Stimulated activated CD4-positive, alpha-beta T cell treated with anti-CD3 and anti-CD28 coated beads, Interleukin-15, amount 100 ng/mL, for 48 hours (primary cell): ENCODE results near the gene SALL4.
"Not testable (repeated sequence)": the region's sequence is repeated elsewhere in the genome, so short reads cannot be mapped to it uniquely, and the experiment has no call there.

Experiments used
- DNase-seq, 2 donors: peaks; one replicate each; pipeline ENCODE4 v3.0.0-alpha.2; 2020; ENCODE audit warnings: low read depth in 2 of 2

Gene SALL4

GRCh38 chr20:51766994-51767866 lies 35.1 kb downstream of the SALL4 start:
- peak; percentile 20 to 29 for DNase-seq

GRCh38 chr20:51765381-51765780 lies 36.9 kb downstream of the SALL4 start:
- DNase-seq, result not testable (repeated sequence)

GRCh38 chr20:51763965-51764602 lies 38.2 kb downstream of the SALL4 start:
- no peak for DNase-seq

GRCh38 chr20:51760905-51761546 lies 41.3 kb downstream of the SALL4 start:
- no peak for DNase-seq

- no peak for DNase-seq
Observed at GRCh38 chr20:51759769-51760510, 42.4 kb downstream of the SALL4 start.

- no peak for DNase-seq
Observed at GRCh38 chr20:51758978-51759544, 43.3 kb downstream of the SALL4 start.

- DNase-seq, result no peak
Observed at GRCh38 chr20:51757226-51757625, 45.1 kb downstream of the SALL4 start.

GRCh38 chr20:51756653-51757052 lies 45.7 kb downstream of the SALL4 start:
- DNase-seq, result no peak

- not testable (repeated sequence) for DNase-seq
Observed at GRCh38 chr20:51753220-51753619, 49.1 kb downstream of the SALL4 start.

GRCh38 chr20:51752343-51752951 lies 49.9 kb downstream of the SALL4 start:
- no peak for DNase-seq

GRCh38 chr20:51750770-51751388 lies 51.4 kb downstream of the SALL4 start:
- DNase-seq, result no peak

GRCh38 chr20:51750037-51750769 lies 52.1 kb downstream of the SALL4 start:
- peak in 1 of 2 donors; percentile 34 for DNase-seq

GRCh38 chr20:51749674-51750036 lies 52.7 kb downstream of the SALL4 start:
- no peak for DNase-seq

GRCh38 chr20:51747182-51747911 lies 55.0 kb downstream of the SALL4 start:
- no peak for DNase-seq

- DNase-seq, result no peak
Observed at GRCh38 chr20:51745804-51746203, 56.5 kb downstream of the SALL4 start.

GRCh38 chr20:51740838-51741237 lies 61.5 kb downstream of the SALL4 start:
- DNase-seq, result no peak

- not testable (repeated sequence) for DNase-seq
Observed at GRCh38 chr20:51740308-51740707, 62.0 kb downstream of the SALL4 start.

- no peak for DNase-seq
Observed at GRCh38 chr20:51739722-51740249, 62.5 kb downstream of the SALL4 start.

GRCh38 chr20:51738877-51739447 lies 63.4 kb downstream of the SALL4 start:
- no peak for DNase-seq
